Measurements from ENCODE around the gene QPCTL. TPM values are rescaled to one million over a fixed set of nuclear protein-coding genes. Genes with fewer than 3 reads are reported as not detected.
A peak's percentile ranks its signal among the peaks of the same experiment; 100 is the strongest.

Gene QPCTL
- polyA plus RNA-seq (ENCODE audit: insufficient read length) = 9.6 TPM
- long read RNA-seq, donor 1 = 0 reads
- long read RNA-seq, donor 2 = 0 reads
- long read RNA-seq, donor 3 = 0 reads
- long read RNA-seq, donor 4 = 0 reads
- long read RNA-seq, donor 5 = 0 reads
- long read RNA-seq, donor 6 = 0 reads
- long read RNA-seq, donor 7, partial matches to known transcripts = 0 of 4 reads
- long read RNA-seq, donor 7, other reads (novel, unspliced or antisense) = 0 of 4 reads
- long read RNA-seq, donor 8 = 0 reads

DNA sequence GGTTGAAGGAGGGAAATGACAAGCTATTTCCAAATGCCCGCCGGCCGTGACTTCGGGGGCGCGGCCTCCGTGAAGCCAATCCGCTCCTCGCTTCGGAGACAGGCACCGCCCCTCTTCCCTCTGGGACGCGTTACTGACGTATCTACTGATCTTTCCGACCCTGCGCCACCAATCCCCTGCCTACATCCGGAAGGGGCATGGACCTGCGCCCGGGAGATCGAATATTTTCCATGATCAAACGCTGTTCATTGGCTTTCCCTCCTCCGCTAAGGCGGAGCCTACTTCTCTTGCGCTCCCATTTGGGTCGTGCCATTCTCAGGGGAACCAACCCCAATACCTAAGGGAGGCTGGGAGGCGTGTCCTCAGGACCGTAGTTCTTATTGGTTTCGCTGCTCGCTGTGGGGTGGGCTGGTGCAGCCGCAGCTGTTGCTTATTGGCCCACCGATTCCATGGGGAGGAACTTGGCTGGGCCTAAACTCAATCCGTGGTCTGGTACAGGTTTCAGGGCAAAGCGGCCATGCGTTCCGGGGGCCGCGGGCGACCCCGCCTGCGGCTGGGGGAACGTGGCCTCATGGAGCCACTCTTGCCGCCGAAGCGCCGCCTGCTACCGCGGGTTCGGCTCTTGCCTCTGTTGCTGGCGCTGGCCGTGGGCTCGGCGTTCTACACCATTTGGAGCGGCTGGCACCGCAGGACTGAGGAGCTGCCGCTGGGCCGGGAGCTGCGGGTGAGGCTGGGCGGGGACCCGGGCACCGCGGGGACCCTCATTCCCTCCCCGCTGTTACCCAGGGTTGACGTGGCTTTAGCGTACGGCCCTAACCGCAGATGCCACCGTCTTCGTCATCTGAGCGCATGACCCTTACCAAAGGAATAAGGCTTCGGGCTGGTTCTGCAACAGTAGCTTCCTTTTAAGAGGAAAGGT is at the start of gene QPCTL:
TSS of gene QPCTL (plus strand) at position 480 of the 919 bp plus-strand sequence. CDS start at position 518, 38 bp downstream.
- peak; percentile 98 for DNase-seq

DNA sequence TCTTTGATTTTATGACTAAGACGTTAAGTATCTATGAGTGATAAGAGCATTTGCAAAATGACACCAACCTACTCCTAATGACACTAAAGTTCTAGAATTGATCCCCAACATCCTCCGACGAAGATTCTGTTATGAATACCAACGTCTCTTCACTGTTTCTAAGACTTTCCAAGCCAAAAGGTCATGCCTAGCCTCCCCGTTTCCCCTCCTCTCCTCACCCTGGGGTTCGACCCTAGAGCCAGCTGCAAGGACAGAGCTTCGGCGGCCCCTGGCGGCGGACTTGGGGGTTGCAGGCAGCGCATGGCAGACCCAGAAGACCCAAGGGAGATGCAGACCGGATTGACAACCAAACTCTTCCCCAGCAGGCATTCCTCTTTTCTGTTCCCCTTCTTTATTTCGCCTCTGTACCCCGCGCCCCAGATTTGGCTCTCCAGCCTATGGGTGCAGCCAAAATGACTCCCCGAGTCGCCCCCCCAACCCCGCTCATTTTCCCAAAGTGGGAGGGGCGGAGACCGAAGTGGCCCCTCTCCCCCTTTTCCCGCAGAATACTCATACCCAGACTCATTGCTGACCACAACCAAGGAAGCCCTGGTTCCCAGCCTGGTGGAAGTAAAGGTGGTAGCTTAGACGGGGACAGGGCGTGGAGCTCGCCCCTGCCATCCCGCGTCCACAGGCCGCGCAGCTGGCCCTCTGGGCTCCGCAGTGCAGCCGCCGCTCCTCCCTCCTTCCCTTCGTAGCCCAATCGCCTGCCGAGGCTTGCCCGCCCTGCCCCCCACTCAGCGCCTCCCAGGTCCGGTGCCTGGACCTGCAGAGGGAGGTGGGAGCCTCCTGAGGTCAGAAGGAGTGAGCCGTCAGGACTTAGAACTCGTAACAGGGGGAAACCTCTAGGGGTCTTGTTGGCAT is 49.2 kb upstream of the QPCTL start:
- peak; percentile 77 for DNase-seq

DNA sequence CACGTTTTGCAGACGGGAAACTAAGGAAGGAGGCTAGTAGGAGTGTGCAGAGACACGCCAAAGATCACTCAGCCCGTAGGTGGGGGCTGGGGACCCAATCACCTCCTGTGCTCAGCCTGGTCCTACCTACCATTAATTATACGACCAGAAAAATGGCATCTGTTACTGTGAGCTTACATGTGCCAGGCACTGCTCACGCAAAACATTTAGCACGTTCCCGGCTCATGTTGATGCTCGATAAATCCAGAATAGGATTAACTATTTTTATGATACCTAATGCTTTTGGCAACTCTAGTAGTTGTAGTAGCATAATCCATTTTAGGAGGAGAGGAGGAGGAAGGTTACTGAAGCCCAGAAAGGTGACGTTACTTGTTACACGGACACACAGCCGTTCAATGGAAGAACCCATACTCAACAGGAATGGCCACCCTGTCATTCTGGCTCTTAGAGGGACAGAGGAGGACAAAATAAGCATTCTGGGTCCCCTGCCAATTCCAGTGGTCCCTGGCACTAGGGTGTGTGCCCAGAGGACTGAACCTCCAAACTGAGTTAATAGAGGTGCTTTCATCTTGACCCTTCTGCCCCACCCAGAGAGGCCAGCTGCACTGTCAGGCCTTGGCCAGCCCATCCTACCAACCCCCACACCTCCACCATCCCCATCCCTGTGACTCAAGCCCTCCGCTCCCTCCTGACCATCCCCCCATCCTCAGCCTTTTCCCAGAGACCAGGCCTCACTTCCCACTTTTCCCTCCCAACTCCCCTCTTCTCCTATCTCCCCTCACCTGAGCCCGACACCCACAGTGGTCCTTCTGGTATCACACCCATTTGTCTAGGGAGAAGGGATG is 48.3 kb upstream of the QPCTL start:
- no peak for DNase-seq

DNA sequence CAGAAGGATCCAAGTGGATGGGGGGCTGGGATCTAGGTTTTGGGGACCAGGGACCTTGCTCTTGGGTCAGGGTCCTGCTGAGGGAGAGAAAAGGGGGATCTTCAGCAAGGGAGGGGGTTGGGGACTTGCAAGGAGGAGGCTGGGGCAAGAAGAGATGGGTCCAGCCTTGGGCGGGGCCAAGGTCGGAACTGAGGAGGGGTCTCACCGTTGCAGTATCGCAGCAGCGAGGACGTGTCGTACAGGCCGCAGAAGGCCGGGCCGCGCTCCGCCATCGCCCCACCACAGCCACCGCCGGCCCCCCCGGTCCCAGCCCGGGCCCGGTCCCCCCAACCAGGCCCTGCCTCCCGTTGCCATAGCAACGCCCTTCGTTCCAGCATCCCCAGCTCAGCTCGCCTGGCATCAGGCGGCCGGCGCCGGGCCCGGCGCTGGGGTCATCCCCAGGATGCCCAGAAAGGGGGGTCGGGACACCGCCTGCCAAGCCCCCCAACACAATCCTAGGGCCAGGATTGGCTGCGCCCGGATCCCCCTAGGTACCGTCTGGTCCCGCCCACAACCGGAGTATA is 47.3 kb upstream of the QPCTL start:
- DNase-seq = no peak

DNA sequence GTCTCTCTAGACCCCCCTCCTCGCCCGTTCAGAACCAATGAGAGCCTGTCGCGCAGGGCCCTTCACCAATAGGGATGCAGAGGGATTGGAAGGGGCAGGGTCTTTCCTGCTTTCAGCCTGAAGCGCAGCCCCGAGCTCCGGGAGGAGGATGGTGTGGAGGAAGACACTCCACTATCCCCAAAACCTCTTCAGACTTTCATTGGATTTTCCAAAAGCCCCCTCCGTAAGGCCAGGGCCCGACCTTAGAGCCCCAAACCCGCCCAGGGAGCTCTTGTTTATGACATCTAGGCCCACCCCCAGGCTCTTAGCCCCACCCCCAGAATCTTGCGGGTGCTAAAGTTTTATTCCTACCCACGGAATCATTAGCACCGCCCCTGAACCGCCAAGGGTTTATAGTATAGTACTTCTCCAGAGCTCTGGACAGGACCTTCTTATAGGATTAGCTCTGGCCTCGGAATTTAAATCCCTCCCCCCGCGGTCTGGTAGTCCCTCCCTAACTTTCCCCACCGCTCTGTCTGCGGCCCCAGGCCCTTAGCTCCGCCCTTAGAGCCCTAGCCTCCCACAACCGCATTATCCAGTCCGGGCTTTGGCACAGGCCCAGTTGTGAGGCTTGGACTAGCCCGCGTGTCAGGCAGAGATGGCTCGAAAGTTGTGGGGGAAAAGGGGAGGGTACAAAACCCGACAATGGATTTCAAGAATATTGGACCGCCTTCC is 46.7 kb upstream of the QPCTL start:
- DNase-seq = peak; percentile 74

DNA sequence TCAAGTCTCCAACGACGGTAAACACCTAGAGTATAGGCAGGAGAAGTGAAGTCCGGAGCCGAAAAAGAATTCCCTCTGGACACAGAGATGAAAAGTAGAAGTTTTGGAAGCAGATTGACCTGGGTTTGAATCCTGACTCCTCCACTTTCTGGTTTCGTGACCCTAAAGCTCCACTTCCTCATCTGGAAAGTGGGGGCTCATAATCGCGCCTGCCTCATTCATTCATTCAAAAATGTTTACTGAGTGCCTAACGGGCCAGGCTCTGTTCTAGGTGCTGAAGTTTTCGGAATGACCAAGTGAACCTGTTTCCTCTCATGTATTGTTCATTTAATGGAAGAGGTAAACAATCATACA is 46.1 kb upstream of the QPCTL start:
- DNase-seq = no peak

DNA sequence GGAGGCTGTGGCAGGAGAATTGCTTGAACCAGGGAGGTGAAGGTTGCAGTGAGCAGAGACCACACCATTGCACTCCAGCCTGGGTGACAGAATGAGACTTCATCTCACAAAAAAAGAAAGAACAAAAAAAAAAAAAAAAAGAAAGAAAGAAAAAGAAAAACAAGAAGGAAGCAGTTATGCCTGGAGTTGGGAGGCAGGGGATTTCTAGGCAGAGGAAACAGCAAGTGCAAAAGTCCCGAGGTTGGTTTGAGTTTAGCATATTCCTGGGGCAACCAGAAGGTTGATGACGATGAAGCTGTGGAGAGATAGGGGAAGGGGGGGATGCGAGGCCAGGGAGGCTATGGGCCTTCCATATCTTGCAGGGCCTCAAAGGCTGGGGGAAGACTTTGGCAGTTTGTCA is 41.7 kb upstream of the QPCTL start:
- DNase-seq = no peak

DNA sequence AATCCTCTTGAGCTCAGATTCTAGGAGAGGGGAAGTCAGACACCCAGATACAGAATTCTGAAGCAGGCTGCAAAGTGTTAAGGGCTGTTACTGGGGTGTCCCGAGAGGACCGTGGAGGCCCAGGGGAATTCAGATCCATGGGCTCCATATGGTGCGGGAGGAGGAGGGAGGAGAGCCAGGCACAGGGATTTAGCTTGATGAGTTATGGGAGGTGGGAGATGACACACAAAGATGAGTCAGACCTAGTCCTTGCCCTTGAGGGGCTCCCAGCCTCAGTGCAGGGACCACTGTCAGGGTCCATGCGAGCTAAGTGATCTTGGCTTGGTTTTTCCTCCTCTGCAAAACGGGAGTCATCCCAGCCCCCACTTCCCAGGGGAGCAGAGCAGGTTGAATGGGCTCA is 38.8 kb upstream of the QPCTL start:
- no peak for DNase-seq

DNA sequence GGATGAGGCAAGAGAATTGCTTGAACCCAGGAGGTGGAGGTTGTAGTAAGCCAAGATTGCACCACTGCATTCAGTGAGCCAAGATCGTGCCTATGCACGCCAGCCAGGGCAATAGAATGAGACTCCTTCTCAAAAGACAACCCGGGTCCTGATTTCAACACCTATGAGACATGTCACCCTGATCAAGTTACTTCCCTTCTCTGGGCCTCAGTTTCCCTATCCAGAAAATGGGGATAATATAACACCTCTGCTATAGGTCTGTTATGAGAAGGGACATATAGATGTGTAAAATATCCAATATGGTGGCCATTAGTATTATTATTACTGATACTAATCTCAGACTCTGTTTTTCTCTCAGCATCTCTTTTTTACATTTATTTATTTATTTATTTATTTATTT is 37.4 kb upstream of the QPCTL start:
- no peak for DNase-seq

DNA sequence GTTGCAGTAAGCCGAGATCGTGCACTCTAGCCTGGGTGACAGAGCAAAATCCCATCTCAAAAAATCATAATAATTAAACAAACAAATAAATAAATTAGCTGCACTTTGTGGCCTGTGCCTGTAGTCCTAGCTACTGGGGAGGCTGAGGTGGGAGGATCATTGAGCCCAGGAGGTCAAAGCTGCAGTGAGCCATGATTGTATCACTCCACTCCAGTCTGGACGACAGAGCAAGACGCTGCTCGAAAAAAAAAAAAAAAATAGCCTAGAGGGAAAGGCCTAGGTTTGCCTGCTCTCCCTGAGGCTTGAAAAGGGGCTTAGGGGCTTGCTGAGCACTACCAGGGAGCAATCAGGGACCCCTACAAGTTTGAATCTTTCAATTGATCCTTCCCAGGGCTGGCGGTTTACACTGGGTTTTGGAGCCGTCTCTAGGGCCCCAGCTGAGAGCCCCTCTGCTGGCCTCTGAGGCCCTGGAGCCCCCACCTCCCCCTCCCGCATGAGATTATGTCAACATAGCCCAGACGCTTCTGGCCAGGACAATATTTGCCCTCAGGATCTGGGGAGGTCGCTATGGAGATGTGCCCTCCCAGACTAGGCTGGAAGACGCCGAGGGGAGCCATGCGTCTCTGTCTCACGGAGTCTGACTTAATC is 34.8 kb upstream of the QPCTL start:
- no peak for DNase-seq

DNA sequence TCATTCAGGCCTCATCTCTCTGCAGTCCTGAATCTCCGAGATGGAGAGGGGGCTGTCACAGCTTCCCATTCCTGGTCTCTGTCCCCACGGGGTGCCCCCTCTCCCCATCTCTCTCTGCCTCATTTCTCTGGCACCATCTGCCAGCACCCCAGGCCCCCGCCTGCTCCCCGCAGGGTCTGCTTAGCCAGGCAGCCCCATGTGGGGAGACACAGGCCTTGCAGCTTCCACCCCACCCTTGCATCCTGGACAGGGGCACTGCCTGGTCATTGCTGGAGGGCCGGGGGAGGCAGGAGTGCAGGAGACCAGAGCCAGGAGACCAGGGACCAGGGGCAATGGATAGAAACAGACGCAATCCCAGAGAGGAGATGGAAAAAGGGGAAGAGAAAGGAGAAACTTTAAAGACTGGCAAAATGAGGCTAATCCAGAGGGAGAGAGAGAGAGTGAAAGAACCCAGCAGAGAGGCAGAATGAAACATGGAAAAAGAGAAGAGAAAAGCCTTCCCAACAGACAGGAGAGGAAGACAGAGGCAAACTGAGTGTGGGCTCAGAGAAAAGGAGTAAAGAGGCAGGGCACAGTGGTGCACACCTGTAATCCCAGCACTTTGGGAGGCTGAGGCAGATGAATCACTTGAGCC is 33.3 kb upstream of the QPCTL start:
- DNase-seq = no peak

DNA sequence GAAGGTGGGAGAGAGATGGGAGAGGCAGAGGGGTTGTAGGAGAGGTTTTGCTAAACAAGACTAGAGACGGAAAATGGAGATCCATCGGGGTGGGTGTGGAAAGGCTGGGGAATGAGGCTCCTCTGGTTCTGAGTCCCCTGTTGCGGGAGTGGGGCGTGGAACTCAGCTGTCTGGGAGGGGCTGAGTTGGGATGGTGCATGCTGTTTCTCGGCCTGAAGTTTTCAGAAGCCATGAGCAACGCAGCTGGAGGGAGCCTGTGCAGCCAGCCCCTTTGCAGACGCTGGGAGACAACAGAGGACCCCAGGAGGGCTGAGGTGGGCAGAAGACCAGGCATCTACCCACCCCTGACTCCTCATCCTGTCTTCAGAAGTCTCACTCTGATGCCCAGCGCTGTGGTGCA is 31.8 kb upstream of the QPCTL start:
- no peak for DNase-seq

DNA sequence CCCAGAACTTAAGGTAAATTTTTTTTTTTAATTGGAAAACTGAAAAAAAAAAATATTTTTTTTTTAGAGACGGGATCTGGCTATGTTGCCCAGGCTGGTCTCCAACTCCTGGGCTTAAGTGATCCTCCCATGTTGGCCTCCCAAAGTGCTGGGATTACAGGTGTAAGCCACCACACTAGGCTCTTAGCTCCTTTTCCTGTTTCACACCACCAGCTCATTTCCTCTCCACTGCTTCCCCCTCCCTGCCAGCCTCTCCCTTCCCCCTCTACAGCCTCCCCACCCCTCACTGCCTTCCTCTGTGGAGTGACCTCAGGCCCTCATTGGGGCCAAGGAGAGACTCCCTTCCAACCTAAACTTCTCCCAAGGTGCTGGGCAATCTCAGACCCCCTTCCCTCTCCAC is 28.7 kb upstream of the QPCTL start:
- no peak for DNase-seq

DNA sequence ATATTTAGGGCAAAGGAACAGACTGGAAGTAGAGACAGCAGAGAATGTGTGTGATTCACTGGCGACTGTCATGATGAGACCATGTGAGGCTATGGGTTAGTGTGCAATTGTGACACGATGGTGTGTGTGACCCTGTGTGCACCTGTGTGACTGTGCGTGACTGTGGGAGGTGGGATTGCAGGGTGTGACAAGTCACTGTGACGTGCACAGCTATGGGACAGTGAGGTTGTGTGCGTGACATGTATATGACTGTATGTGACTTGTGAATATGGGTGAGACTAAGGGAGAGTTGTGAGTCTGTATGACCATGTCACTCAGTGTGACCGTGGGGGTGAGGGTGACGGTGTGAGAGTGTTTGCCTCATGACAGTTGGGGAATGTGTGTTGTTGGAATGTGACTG is 27.9 kb upstream of the QPCTL start:
- DNase-seq = no peak

DNA sequence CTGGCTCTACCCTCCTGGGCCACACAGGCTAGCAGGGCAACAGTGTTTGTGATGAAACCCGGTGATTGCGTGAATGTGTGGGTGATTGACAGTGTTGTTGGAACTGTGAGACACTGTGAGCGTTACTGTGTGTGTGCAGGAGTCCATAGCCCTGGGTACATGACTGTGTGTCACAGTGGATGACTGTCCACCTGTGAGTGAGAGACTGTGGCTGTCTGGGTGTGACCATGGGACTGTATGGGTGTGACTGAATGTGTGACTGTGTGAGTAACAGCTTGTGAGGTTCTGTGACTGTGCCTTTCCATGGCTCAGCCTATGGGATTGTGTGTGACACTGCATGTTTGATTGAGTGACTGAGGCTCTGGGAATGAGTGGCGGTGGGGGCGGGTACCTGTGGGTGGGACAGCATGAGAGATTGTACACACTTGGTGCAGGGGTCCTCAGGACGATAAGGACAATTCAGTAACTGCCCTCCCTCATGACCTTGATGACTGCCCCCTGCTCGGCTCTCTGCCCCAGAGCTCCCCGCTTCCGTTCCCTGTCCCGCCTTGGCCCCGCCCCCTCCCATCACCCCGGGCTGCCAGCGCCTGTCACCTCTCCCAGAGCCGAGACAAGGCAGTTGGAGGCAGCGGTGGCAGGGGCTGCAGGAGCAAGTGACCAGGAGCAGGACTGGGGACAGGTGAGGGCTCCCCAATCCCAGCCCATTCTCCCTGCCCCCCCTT is 24.7 kb upstream of the QPCTL start, which contains the start of gene GIPR:
TSS of gene GIPR (plus strand) at position 602 of the 722 bp plus-strand sequence. CDS start 1,300 bp downstream, outside the sequence.
- no peak for DNase-seq

DNA sequence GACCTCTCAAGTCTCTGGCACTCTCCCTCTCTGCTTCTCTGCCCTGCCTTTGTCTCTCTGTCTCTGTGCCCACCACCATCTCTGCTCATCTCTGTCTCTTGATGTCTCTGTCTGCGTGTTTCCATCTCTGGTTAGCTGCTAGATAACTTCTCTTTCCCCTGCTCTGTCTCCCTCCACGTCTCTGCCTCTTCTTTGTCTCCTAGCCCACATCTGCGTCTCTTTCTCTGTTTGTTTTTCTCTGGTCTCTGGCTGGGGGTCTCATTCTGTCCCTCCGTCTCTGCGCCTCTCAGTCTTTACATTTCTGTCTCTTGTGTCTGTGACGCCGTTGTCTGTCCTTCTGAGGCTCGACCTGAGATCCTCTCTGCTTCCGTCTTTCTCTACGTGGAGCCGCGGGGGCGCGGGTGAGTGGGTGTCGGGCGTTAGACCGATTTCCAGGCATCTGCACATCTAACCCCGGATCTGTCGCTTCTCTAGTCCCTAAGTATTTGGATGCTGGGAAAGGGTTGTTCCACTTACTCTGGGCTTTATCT is 24.1 kb upstream of the QPCTL start:
- DNase-seq = no peak

DNA sequence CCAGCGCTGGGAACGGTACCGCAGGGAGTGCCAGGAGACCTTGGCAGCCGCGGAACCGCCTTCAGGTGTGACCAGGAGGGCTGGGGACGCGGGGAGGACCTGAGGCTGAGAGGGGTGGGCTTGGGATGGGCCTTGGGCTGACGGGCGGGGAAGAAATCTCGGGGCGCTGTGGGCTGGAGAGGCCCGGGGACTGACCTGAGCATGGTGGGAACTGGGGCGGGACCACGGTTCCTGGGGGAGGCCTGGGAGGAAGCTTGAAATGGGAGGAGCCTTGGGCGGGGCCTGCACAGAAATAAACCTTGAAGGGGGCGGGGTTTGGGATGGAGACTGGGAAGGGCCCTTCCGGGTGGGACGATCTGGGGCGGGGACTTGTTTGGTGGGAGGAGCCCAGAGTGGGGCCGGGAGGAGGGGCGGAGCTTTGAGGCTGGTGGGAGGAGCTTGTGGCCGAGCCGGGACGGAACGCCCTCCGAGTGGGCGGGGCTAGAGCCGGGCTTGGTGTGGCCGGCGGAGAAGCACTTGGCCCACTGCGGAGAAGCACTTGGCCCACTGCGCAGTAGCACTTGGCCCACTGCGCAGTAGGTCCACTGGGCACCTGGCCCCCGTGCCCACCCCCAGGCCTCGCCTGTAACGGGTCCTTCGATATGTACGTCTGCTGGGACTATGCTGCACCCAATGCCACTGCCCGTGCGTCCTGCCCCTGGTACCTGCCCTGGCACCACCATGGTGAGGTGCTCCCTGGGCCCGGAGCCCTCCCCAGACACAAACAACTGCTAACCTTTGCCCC is 21.6 kb upstream of the QPCTL start:
- DNase-seq = peak; percentile 42

DNA sequence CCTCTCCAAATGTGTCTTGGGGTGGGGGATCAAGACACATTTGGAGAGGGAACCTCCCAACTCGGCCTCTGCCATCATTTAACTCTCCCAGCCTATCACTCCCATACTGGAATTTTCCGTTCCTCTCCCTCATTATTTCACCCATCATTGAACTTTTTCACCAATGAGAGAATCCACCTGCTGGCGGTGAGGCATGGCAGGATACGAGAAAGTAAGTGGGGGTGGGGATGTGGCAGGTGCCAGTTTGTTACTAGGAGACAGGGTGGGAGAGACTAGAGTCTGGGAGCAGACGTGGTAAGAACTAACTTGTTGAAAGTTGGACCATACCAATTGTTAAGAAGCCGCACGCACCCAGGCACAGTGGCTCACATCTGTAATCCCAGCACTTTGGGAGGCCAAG is 17.5 kb upstream of the QPCTL start:
- DNase-seq = no peak

Measured in left kidney (tissue), 8 donors.